Heart right ventricle (tissue), 16 donors: Measurements from ENCODE around the gene GIMAP4. TPM values are rescaled to one million over a fixed set of nuclear protein-coding genes. Genes with fewer than 3 reads are reported as not detected.
A peak's percentile ranks its signal among the peaks of the same experiment; 100 is the strongest.

Source experiments
- ATAC-seq, 8 donors: fragments of 200-7000 bp; cut with Tn5 transposase; one replicate each; pipeline ENCODE4 v1.9.1; 2020; ENCODE audit warnings: mild to moderate bottlenecking in 8 of 8, moderate library complexity in 8 of 8, moderate number of reproducible peaks in 1 of 8
- DNase-seq, 2 donors: peaks; one replicate each; pipeline ENCODE4 v3.0.0-alpha.2; 2020
- H3K27ac ChIP-seq, 10 donors: fragments of 200-600 bp; sonication (generic) in 2 of 10; one replicate each; pipeline versions ENCODE4 v1.5.0 to v1.8.0; 2020 to 2022; ENCODE audit warnings: mild to moderate bottlenecking in 3 of 10
- H3K27me3 ChIP-seq, 7 donors: fragments of 200-600 bp; one replicate each; pipeline ENCODE4 v1.8.0; 2021 to 2022; ENCODE audit warnings: mild to moderate bottlenecking in 2 of 7
- H3K36me3 ChIP-seq, 9 donors: fragments of 200-600 bp; sonication (generic) in 1 of 9; one replicate each; pipeline versions ENCODE4 v1.5.0 to v1.8.0; 2020 to 2022; ENCODE audit warnings: mild to moderate bottlenecking in 2 of 9
- H3K4me1 ChIP-seq, 9 donors: fragments of 200-600 bp; sonication (generic) in 1 of 9; one replicate each; pipeline versions ENCODE4 v1.5.0 to v1.8.0; 2020 to 2022; ENCODE audit warnings: mild to moderate bottlenecking in 4 of 9
- H3K4me3 ChIP-seq, 10 donors: fragments of 200-600 bp; sonication (generic) in 2 of 10; one replicate each; pipeline versions ENCODE4 v1.5.0 to v1.8.0; 2020 to 2022; ENCODE audit warnings: mild to moderate bottlenecking in 7 of 10, moderate library complexity in 2 of 10
- H3K9me3 ChIP-seq, 11 donors: fragments of 200-600 bp in 10 of 11; sonication (generic) in 2 of 11; one replicate each; pipeline versions ENCODE4 v1.5.0 to v1.8.0; 2013 to 2022; ENCODE audit warnings: mild to moderate bottlenecking in 2 of 11, control low read depth in 1 of 11, moderate library complexity in 1 of 11
- WGBS, 2 donors: extraction: QIAGEN DNeasy Blood & Tissue Kit; methylation state at CpG; one replicate each; pipeline ENCODE4 v1.1.7; 2013; ENCODE audit warnings: inconsistent platforms in 1 of 2; 5-methylcytosine and 5-hydroxymethylcytosine counted together
- intact Hi-C, 10 donors: fragments of 100-400 bp; cut with DNase I; formaldehyde crosslinking; loops; one replicate each; pipeline versions ENCODE4 v1.11.1 to v1.14.2; 2022
- polyA plus RNA-seq, 2 donors: library from polyadenylated mRNA; stranded (reverse); fragments of 200-250 nt; gene quantifications; one replicate each; pipeline ENCODE4 v1.2.3, GENCODE V29; 2013
- total RNA-seq, 10 donors: library from RNA; stranded (reverse); fragmentation: NEBNext Ultra II Directional in 3 of 10; extraction: Animal tissue kit (Norgen Biotek cat#: 25700) in 3 of 10; gene quantifications; one replicate each; pipeline versions ENCODE4 v1.2.1 to v1.2.4, GENCODE V29; 2021 to 2023
- TF ChIP-seq, protein P1 (sequence below), 9 donors: fragments of 200-600 bp; sonication (generic) in 2 of 9; IDR thresholded peaks; one replicate each; pipeline versions ENCODE4 v1.5.0 to v1.8.0; 2021 to 2022; ENCODE audit warnings: antibody characterized with exemption in 9 of 9, mild to moderate bottlenecking in 5 of 9, moderate library complexity in 1 of 9
- donor health status: Arrhythmogenic right ventricular cardiomyopathy.
- donor health status: ischemic (EF 13 %, LVEDD 7.1; RV severe dilation, severe dysfunction).
- donor health status: healthy with polysubstance abuse.
- donor health status: DM: no; HTN: yes; CAD: no.
- donor health status: DM: no; HTN: no; CAD: no.
- donor health status: ischemic (EF 25% LVEDD 6.9; RV normal size, moderate dysfunction).
- donor health status: ischemic (EF 25% LVEDD 5.7; RV mildly dilated, moderate dysfunction).
- donor health status: healthy.
- donor health status: DM: yes; HTN: yes; CAD: no.
- donor health status: Ischemic cardiomyopathy.
- donor health status: ischemic (EF 35%, LVEDD 5.7; RV mildly dilated, moderate dysfunction).
- donor health status: nonischemic (EF 11% LVEDD 7.7; RV severe dilation, severe dysfunction).
- donor health status: DM: yes; HTN: yes; CAD: no.
- donor health status: PGD.
- donor health status: ischemic (EF 29% LVEDD 5.4; RV normal size, mild dysfunction).
- donor health status: nonischemic (EF 23%, LVEDD 6.1; RV moderate dilation, normal function).

Gene GIMAP4
- total and polyA plus RNA-seq, 12 donors = 19.7 to 68.6 (median 34.5) TPM

GRCh38 chr7:150564566-150564965, 2.6 kb upstream of the GIMAP4 start:
- intact Hi-C loops = loop anchor here in 3 of 10 donors (10.0 kb wide), 3 partner anchors 80 to 190 kb away; partner anchors contain the start of gene GIMAP1 (in 1 of the 3)
- WGBS, 2 donors = 67 to 68% methylated on average over 3 of the region's 3 CpGs
- no peaks in the 10 kb centered on the region for H3K27me3 ChIP-seq
- peak overlapping the region in 2 of 10 donors; percentile 13 to 29 for H3K27ac ChIP-seq
- TF ChIP-seq, protein P1, sequence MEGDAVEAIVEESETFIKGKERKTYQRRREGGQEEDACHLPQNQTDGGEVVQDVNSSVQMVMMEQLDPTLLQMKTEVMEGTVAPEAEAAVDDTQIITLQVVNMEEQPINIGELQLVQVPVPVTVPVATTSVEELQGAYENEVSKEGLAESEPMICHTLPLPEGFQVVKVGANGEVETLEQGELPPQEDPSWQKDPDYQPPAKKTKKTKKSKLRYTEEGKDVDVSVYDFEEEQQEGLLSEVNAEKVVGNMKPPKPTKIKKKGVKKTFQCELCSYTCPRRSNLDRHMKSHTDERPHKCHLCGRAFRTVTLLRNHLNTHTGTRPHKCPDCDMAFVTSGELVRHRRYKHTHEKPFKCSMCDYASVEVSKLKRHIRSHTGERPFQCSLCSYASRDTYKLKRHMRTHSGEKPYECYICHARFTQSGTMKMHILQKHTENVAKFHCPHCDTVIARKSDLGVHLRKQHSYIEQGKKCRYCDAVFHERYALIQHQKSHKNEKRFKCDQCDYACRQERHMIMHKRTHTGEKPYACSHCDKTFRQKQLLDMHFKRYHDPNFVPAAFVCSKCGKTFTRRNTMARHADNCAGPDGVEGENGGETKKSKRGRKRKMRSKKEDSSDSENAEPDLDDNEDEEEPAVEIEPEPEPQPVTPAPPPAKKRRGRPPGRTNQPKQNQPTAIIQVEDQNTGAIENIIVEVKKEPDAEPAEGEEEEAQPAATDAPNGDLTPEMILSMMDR (IDR thresholded peaks at IDR 0.05) = no peak
- ATAC-seq (no peak), DNase-seq (no peak)
- peaks cover 0 to 24% (median 0%) of the 10 kb centered on the region in 11 donors for H3K9me3 ChIP-seq
- no peaks in the 10 kb centered on the region for H3K36me3 ChIP-seq
- H3K4me3 ChIP-seq = no peak overlapping the region
- H3K4me1 ChIP-seq = peaks cover 0 to 11% (median 0%) of the 10 kb centered on the region in 9 donors

GRCh38 chr7:150565239-150565638, 2.0 kb upstream of the GIMAP4 start:
- Histone ChIP-seq H3K36me3 (peaks cover 0 to 5% (median 0%) of the 10 kb centered on the region in 9 donors), H3K4me3 (no peak overlapping the region), H3K27me3 (no peaks in the 10 kb centered on the region), H3K4me1 (peaks cover 0 to 16% (median under 1%) of the 10 kb centered on the region in 9 donors), H3K27ac (no peak overlapping the region), H3K9me3 (peaks cover 0 to 17% (median 0%) of the 10 kb centered on the region in 11 donors)
- intact Hi-C loops = loop anchor here in 6 of 10 donors (5.0 to 10.0 kb wide), 8 partner anchors 43 to 190 kb away; partner anchors contain the start of genes GIMAP8 (in 4 of the 6), GIMAP1 (in 1 of the 6) and GIMAP5 (in 1 of the 6)
- WGBS, 2 donors = 89 to 90% methylated on average over 7 of the region's 7 CpGs
- ATAC-seq (no peak), DNase-seq (no peak)
- TF ChIP-seq, protein P1 (IDR thresholded peaks at IDR 0.05) = no peak

- DNase-seq (no peak), ATAC-seq (no peak)
- peaks cover 0 to 14% (median 5%) of the 10 kb centered on the region in 9 donors for H3K36me3 ChIP-seq
- WGBS, 2 donors = 81 to 82% methylated on average over 3 of the region's 3 CpGs
- TF ChIP-seq, protein P1 (IDR thresholded peaks at IDR 0.05) = no peak
- H3K27ac ChIP-seq = peak overlapping the region in 4 of 10 donors; percentile 92 to 97 (median 94)
- peaks cover 0 to 25% (median 9%) of the 10 kb centered on the region in 9 donors for H3K4me1 ChIP-seq
- H3K4me3 ChIP-seq = no peak overlapping the region
- intact Hi-C loops = loop anchor here in 6 of 10 donors (5.0 to 10.0 kb wide), 8 partner anchors 44 to 189 kb away; partner anchors contain the start of genes GIMAP8 (in 4 of the 6), GIMAP1 (in 1 of the 6) and GIMAP5 (in 1 of the 6)
- no peaks in the 10 kb centered on the region for H3K27me3 ChIP-seq
- H3K9me3 ChIP-seq = peaks cover 0 to 15% (median 0%) of the 10 kb centered on the region in 11 donors
Observed at GRCh38 chr7:150566123-150566522, 1.1 kb upstream of the GIMAP4 start.

DNA sequence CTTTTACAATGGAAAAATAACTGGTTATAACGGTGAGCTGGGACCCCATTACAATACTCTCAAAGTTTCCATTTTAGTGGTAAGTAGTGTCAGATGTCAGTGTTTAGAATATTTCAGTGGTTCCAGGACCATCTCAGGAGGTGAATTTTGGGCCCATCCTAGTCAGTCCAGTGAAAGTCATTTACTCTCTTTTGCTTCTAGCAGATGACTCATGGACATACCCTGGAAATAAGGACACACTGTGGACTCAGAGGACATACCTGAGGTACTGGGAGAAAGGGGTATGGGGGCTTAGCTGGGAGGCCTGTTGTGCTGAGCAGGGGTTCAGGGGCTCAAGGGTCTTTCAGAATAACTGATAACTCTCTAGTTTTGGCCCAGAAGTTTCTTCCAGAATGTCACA, 618 bp upstream of the GIMAP4 start:
- Histone ChIP-seq H3K36me3 (peaks cover 0 to 18% (median 9%) of the 10 kb centered on the region in 9 donors), H3K27ac (peak overlapping the region in 7 of 10 donors; percentile 83 to 97 (median 92)), H3K4me3 (peak overlapping the region in 4 of 10 donors; percentile 60 to 72 (median 62)), H3K4me1 (peaks cover 0 to 29% (median 11%) of the 10 kb centered on the region in 9 donors), H3K27me3 (no peaks in the 10 kb centered on the region), H3K9me3 (peaks cover 0 to 15% (median 0%) of the 10 kb centered on the region in 11 donors)
- DNase-seq (no peak), ATAC-seq (no peak)
- intact Hi-C loops = loop anchor here in 6 of 10 donors (5.0 to 10.0 kb wide), 8 partner anchors 44 to 188 kb away; partner anchors contain the start of genes GIMAP8 (in 4 of the 6), GIMAP1 (in 1 of the 6) and GIMAP5 (in 1 of the 6)
- TF ChIP-seq, protein P1 (IDR thresholded peaks at IDR 0.05) = no peak
- WGBS, 2 donors = 92 to 98% methylated on average over 1 of the region's 1 CpG
